SIG-M5 treated with dmso at 0.1 percent for 504 hours (cell line): Measurements from ENCODE around the gene GPR42.

Source experiments
- DNase-seq: peaks from one replicate; lab custom pipeline; 2025; ENCODE audit not compliant: unreplicated experiment; lab: John Stamatoyannopoulos, UW

The GPR42 gene

GRCh38 chr19:35370722-35371121, at the start of gene GPR42:
GPR42 (plus strand) TSS chr19:35371068; CDS start chr19:35371360, 292 bp downstream.
- DNase-seq = no peak

DNA sequence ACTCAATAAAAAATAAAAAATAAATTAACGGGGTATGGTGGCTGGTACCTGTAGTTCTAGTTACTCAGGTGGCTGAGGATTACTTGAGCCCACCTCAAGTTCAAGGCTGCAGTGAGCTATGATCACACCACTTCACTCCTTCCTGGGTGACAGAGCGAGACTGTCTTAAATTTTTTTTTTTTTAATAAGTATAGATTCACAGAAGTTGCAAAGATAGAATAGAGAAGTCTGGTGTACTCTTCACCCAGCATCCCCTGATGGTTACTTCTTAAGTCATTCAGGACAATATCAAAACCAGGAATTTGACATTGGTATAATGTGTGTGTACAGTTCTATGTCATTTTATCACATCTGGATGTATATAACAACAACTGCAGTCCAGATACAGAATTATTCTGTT, 49.6 kb upstream of the GPR42 start:
- no peak for DNase-seq

DNA sequence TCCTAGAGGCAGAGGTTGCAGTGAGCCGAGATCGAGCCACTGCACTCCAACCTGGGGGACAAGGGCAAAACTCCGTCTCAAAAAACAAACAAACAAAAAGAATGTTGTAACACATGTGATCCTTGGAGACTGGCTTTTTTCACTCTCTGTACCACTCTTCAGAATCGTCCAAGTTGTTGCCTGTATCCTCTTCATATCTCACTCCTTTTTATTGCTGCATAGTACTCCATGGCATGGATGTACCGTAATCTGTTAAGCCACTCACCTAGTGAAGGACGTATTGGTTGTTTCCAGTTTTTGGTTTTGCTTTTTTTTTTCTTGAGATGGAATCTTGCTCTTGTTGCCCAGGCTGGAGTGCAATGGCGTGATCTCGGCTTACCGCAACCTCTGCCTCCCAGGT, 48.9 kb upstream of the GPR42 start:
- no peak for DNase-seq

DNA sequence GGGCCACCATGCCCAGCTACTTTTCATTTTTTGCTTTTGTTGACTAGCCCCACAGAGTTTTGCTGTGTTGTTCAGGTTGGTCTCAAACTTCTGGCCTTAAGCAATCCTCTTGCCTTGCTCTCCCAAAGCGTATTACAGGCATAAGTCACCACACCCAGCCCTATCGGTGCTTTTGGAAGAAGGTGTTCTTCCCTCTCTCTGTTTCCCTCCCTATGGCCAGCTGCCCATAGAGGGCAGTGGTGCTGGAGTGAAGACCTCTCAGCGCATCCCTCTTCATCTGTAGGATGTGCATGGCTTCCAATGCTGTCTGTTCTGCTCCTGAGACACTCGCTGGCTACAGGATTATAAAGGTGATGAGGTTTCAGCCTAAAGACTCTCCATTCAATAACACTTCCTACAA, 43.2 kb upstream of the GPR42 start:
- peak; percentile 14 for DNase-seq

- peak; percentile 25 for DNase-seq
Observed at GRCh38 chr19:35328851-35329285, 42.0 kb upstream of the GPR42 start, which contains the start of gene CD22. CD22 (plus strand) TSS chr19:35329187; CDS start chr19:35332041, 2,854 bp downstream.

DNA sequence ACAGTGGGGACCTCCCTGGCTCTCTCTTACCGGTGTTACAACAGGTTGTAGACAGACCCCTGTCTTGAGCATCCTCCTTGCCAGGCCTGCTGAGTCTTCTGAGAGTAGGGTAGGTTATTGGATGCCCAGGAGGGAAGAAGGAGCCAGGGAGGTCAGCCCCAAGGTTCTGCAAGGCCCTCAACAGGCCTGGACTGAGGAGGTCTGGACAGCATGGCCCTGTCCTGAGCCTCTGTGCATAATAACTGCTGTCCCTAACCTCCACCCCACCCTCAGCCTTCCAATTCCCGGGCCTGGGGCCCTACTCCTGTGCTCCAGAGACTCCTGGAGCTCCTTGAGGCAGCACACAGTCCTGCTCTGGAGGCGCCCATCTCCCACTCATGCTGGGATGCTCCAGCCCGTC, 41.5 kb upstream of the GPR42 start:
- DNase-seq = no peak

GRCh38 chr19:35330475-35330874, 40.4 kb upstream of the GPR42 start:
- DNase-seq = no peak

GRCh38 chr19:35331551-35332214, 39.2 kb upstream of the GPR42 start:
- DNase-seq = no peak

DNA sequence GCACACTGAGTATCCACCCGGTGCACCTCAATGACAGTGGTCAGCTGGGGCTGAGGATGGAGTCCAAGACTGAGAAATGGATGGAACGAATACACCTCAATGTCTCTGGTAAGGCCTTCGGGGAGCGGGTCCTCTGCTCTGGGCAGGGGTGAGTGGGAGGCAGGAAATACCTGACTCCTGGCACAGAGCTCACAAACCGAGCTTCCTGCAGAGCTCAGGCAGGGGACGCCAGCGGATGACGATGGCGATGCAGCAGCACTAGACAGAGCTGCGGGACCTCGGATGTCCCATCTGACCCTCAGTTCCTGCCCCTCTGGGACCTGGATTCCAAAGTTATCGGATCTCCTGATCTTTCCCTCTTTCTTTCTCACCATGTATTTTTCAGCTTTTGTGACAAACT, 38.1 kb upstream of the GPR42 start:
- no peak for DNase-seq

- no peak for DNase-seq
Observed at GRCh38 chr19:35334144-35334753, 36.6 kb upstream of the GPR42 start.

GRCh38 chr19:35336166-35336955, 34.5 kb upstream of the GPR42 start:
- DNase-seq = no peak

- no peak for DNase-seq
Observed at GRCh38 chr19:35337097-35337983, 33.5 kb upstream of the GPR42 start.

DNA sequence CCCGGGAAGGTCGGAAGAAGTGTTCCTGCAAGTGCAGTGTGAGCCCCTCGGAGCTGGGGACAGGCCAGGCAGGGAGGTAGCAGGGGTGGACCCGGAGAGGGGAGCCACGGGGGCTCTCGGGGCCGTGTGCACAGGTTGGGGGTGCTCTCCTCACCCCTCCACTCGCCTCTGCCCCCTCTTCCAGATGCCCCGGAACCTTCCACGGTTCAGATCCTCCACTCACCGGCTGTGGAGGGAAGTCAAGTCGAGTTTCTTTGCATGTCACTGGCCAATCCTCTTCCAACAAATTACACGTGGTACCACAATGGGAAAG, 32.9 kb upstream of the GPR42 start:
- no peak for DNase-seq

DNA sequence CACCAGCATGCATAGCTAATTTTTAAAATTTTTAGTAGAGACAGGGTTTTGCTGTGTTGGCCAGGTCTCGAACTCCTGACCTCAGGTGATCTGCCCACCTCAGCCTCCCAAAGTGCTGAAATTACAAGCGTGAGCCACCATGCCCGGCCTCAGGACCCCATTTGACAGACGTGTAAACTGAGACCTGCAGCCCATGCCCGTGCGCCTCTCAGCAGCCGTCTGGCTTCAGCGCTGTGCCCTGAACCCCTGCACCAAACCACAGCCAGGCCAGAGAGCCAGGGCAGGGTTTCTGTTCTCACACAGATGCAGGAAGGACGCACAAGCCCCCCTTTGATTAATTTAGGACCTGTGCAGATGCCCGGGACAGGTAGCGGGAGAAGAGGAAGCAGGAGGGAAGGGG, 30.4 kb upstream of the GPR42 start:
- DNase-seq = no peak

DNA sequence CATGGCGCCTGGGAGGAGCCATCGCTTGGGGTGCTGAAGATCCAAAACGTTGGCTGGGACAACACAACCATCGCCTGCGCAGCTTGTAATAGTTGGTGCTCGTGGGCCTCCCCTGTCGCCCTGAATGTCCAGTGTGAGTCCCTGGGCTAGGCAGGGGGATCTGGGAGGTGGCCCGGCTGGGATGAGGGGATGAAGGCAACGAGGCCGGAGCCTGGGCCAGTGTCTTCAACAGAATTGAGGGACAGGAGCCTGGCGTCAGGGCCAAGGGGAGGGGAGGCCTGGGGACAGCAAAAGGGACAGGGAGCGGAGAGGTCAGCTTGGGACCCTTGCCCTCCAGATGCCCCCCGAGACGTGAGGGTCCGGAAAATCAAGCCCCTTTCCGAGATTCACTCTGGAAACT, 29.9 kb upstream of the GPR42 start:
- no peak for DNase-seq

DNA sequence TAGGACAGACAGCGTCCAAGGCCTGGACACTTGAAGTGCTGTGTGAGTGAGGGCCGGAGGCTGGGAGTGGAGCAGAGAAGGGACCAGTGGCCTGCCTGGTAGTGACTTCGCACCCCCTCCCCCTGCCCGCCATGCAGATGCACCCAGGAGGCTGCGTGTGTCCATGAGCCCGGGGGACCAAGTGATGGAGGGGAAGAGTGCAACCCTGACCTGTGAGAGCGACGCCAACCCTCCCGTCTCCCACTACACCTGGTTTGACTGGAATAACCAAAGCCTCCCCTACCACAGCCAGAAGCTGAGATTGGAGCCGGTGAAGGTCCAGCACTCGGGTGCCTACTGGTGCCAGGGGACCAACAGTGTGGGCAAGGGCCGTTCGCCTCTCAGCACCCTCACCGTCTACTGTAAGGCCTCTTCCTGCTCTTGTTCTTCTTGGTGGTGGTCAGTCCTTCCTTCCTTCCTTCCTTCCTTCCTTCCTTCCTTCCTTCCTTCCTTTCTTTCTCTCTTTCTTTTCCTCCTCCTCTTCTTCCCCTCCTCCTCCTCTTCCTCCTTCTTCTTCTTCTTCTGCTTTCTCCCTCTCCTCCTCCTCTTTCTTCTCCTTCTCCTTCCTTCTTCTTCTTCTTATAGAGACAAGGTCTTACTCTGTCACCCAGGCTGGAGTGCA, 29.2 kb upstream of the GPR42 start:
- no peak for DNase-seq

DNA sequence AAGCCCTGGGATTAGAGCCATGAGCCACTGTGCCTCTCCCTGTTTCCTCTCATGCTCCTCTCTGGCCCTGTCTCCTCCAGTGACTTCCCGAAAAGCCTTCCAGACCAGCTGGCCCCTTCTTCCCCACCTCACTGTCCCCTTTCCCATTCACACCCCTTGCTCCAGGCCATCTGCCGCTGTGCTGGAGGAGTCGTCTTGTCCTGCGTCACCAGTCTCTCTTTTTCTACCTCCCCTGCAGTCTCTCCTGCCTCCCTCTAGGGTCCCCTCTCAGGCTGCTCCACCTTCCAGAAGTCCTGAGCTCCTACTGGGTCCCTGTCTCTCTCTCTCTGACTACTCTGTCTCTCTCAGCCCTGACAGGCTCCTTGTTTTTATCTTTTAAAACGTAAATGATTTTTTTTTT, 28.4 kb upstream of the GPR42 start:
- DNase-seq = no peak

GRCh38 chr19:35344511-35345031, 26.3 kb upstream of the GPR42 start:
- no peak for DNase-seq

DNA sequence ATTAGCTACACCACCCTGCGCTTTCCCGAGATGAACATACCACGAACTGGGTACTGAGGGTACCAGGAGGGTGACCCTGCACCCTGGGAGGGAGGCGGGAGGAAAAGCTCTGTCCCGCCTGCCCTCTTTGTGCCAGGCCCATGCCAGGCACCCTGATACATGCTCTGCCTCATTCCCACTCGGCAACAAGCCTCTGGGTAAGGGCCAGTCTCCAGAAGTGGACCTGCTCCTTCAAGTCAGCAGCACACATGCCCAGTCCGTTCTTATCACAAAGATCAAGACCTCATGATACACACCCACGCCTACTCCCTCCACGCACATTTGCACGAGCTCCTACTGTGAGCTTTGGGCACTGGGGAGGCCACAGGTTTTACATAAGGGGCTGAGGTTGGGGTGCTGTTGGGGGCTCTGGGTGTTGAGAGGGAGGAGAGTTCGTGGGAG, 25.2 kb upstream of the GPR42 start:
- no peak for DNase-seq
